ENCODE measurements around the gene GPR62.
"Not testable (repeated sequence)": the region's sequence is repeated elsewhere in the genome, so short reads cannot be mapped to it uniquely, and the experiment has no call there.

GPR62 gene

GRCh38 chr3:51955175-51955892 is at the start of gene GPR62:
GPR62 (plus strand) TSS chr3:51955381; CDS start chr3:51955653, 272 bp downstream.
- no peak for DNase-seq

GRCh38 chr3:51908026-51908425 is 47.2 kb upstream of the GPR62 start:
- DNase-seq: no peak

GRCh38 chr3:51916418-51916817 is 38.8 kb upstream of the GPR62 start:
- no peak for DNase-seq

GRCh38 chr3:51921081-51921578 is 34.1 kb upstream of the GPR62 start:
- no peak for DNase-seq

GRCh38 chr3:51927061-51927977 is 27.9 kb upstream of the GPR62 start:
- DNase-seq: no peak

- DNase-seq: no peak
These were observed 26.7 kb upstream of the GPR62 start for GRCh38 chr3:51928438-51928837.

- DNase-seq: not testable (repeated sequence)
These were observed 26.2 kb upstream of the GPR62 start for GRCh38 chr3:51928981-51929380.

GRCh38 chr3:51929420-51930003 is 25.7 kb upstream of the GPR62 start:
- no peak for DNase-seq

- DNase-seq: no peak
These were observed 24.7 kb upstream of the GPR62 start for GRCh38 chr3:51930439-51930838.

- DNase-seq: no peak
These were observed 23.4 kb upstream of the GPR62 start for GRCh38 chr3:51931756-51932155.

GRCh38 chr3:51932471-51933370 is 22.5 kb upstream of the GPR62 start:
- no peak for DNase-seq

- no peak for DNase-seq
These were observed 21.6 kb upstream of the GPR62 start for GRCh38 chr3:51933471-51934138.

- no peak for DNase-seq
These were observed 20.9 kb upstream of the GPR62 start for GRCh38 chr3:51934139-51934850.

GRCh38 chr3:51934991-51935885 is 19.9 kb upstream of the GPR62 start:
- no peak for DNase-seq

GRCh38 chr3:51935886-51936755 is 19.1 kb upstream of the GPR62 start:
- no peak for DNase-seq

- DNase-seq: no peak
These were observed 18.2 kb upstream of the GPR62 start for GRCh38 chr3:51937014-51937413.

- DNase-seq: no peak
These were observed 17.4 kb upstream of the GPR62 start for GRCh38 chr3:51937611-51938450.
